Endothelial cell of umbilical vein (primary cell): ENCODE measurements around the gene DPP10. TPM values are rescaled to one million over a fixed set of nuclear protein-coding genes. Genes with fewer than 3 reads are reported as not detected.

Experiments used
- BruUV-seq: library from RNA; stranded (reverse); fragments of 400-500 nt; replicated peaks from 2 replicates; lab custom pipeline; 2021; lab: Mats Ljungman, UMichigan
- CTCF ChIA-PET: fragments of 300-600, 350-600 bp; sonication (Branson Sonifier 250); formaldehyde crosslinking; loops from one replicate; lab custom pipeline; 2021; ENCODE audit warnings: antibody characterized with exemption, inconsistent platforms; lab: Charles Lee
- POLR2A ChIA-PET: fragments of 300-600, 350-600 bp; sonication (Branson Sonifier 250); formaldehyde crosslinking; loops from one replicate; lab custom pipeline; 2021; ENCODE audit warnings: antibody characterized with exemption, inconsistent platforms; lab: Charles Lee
- DNase-seq: peaks from one replicate; pipeline ENCODE4 v3.0.0-alpha.2; 2011; ENCODE audit warnings: low read depth, low spot score
- FAIRE-seq: peaks from 2 replicates; lab custom pipeline; 2011; peaks lifted over from hg19 to GRCh38; lab: Jason Lieb, UNC
- H2AFZ ChIP-seq: 2 replicates; pipeline ENCODE4 v1.6.0; 2012; ENCODE audit warnings: low read depth, low read length, control low read depth, inconsistent platforms
- H3K27ac ChIP-seq: 2 replicates; pipeline ENCODE4 v1.5.1; 2011; ENCODE audit warnings: low read depth, mild to moderate bottlenecking, control low read depth, low read length, moderate library complexity; ENCODE audit not compliant: insufficient read depth
- H3K27me3 ChIP-seq, 2 experiments: 2 replicates each; pipeline versions ENCODE4 v1.6.0 to v1.6.1; 2011; ENCODE audit warnings: low read length in 2 of 2, mixed read lengths in 1 of 2; ENCODE audit not compliant: control insufficient read depth in 2 of 2, insufficient read depth in 2 of 2
- H3K36me3 ChIP-seq, 2 experiments: 2 replicates in 1 of 2; 3 replicates in 1 of 2; pipeline ENCODE4 v1.5.1; 2011; ENCODE audit warnings: low read length in 2 of 2, mild to moderate bottlenecking in 1 of 2, moderate library complexity in 1 of 2; ENCODE audit not compliant: control insufficient read depth in 2 of 2, insufficient read depth in 2 of 2; ENCODE audit errors: extremely low read depth in 1 of 2
- H3K4me1 ChIP-seq: 3 replicates; pipeline ENCODE4 v1.5.1; 2011; ENCODE audit warnings: mild to moderate bottlenecking, low read length; ENCODE audit not compliant: control insufficient read depth, insufficient read depth; ENCODE audit errors: extremely low read depth
- H3K4me2 ChIP-seq: 2 replicates; pipeline ENCODE4 v1.6.1; 2011; ENCODE audit warnings: low read length, control low read depth, mixed read lengths; ENCODE audit not compliant: insufficient read depth
- H3K4me3 ChIP-seq, 3 experiments: fragments of 200-600 bp in 1 of 3; sonication (generic), shearing (Covaris generic) in 1 of 3; replicated peaks in 1 of 3; 2 replicates each; pipeline ENCODE4 v1.5.1; 2011 to 2016; ENCODE audit warnings: control low read depth in 3 of 3, low read length in 3 of 3, mild to moderate bottlenecking in 2 of 3, inconsistent platforms in 1 of 3, low read depth in 1 of 3, moderate library complexity in 1 of 3; ENCODE audit not compliant: insufficient read depth in 1 of 3
- H3K79me2 ChIP-seq: 2 replicates; pipeline ENCODE4 v1.6.0; 2012; ENCODE audit warnings: low read length, inconsistent platforms; ENCODE audit not compliant: control insufficient read depth, insufficient read depth
- H3K9ac ChIP-seq: replicated peaks from 2 replicates; pipeline ENCODE3; 2011; ENCODE audit warnings: low read length, control low read depth; ENCODE audit not compliant: insufficient read depth; ENCODE audit errors: extremely low read depth
- H3K9me1 ChIP-seq: replicated peaks from 3 replicates; pipeline ENCODE4 v1.6.0; 2011; ENCODE audit warnings: mild to moderate bottlenecking, low read length; ENCODE audit not compliant: control insufficient read depth, insufficient read depth; ENCODE audit errors: extremely low read depth
- H3K9me3 ChIP-seq: replicated peaks from 2 replicates; pipeline ENCODE4 v1.5.1; 2012; ENCODE audit warnings: low read length, inconsistent platforms; ENCODE audit not compliant: control insufficient read depth, insufficient read depth
- H4K20me1 ChIP-seq: replicated peaks from 2 replicates; pipeline ENCODE3; 2011; ENCODE audit warnings: mild to moderate bottlenecking, low read length; ENCODE audit not compliant: control insufficient read depth, insufficient read depth; ENCODE audit errors: extremely low read depth
- CTCF ChIP-seq, 2 donors: IDR thresholded peaks; 1 replicate in 1 of 2; 2 replicates in 1 of 2; pipeline ENCODE4 v1.5.1; 2011; ENCODE audit warnings: low read length in 2 of 2, mild to moderate bottlenecking in 2 of 2, moderate library complexity in 2 of 2, control low read depth in 1 of 2, inconsistent platforms in 1 of 2, low read depth in 1 of 2; ENCODE audit not compliant: insufficient read depth in 1 of 2; ENCODE audit errors: extremely low read depth in 1 of 2
- EZH2 ChIP-seq: IDR thresholded peaks from 2 replicates; pipeline ENCODE4 v1.6.1; 2012; ENCODE audit warnings: borderline replicate concordance, low read depth, mild to moderate bottlenecking, moderate library complexity, low read length, inconsistent platforms; ENCODE audit not compliant: severe bottlenecking
- FOS ChIP-seq: IDR thresholded peaks from 2 replicates; pipeline ENCODE4 v1.6.1; 2011; ENCODE audit warnings: mild to moderate bottlenecking, low read length, moderate library complexity, borderline replicate concordance; ENCODE audit not compliant: insufficient read depth
- GATA2 ChIP-seq: IDR thresholded peaks from 2 replicates; pipeline ENCODE4 v1.7.0; 2011; ENCODE audit warnings: low read depth, mild to moderate bottlenecking, moderate library complexity, mixed read lengths, low read length; ENCODE audit not compliant: insufficient read length, insufficient read depth
- JUN ChIP-seq: IDR thresholded peaks from 2 replicates; pipeline ENCODE4 v1.6.1; 2011; ENCODE audit warnings: borderline replicate concordance, low read depth; ENCODE audit not compliant: insufficient read length, insufficient read depth
- MAX ChIP-seq: IDR thresholded peaks from 2 replicates; pipeline ENCODE4 v1.6.1; 2011; ENCODE audit not compliant: insufficient read depth, insufficient read length
- MYC ChIP-seq: IDR thresholded peaks from one replicate; pipeline ENCODE4 v1.6.1; 2011; ENCODE audit warnings: mild to moderate bottlenecking, low read depth, low read length
- POLR2A ChIP-seq: IDR thresholded peaks from 2 replicates; pipeline ENCODE4 v1.6.1; 2012; ENCODE audit warnings: low read depth, mild to moderate bottlenecking, control low read depth, low read length
- POLR2AphosphoS5 ChIP-seq: IDR thresholded peaks from 2 replicates; pipeline ENCODE4 v1.6.1; 2012; ENCODE audit warnings: low read depth, mild to moderate bottlenecking, control low read depth, low read length, moderate library complexity; ENCODE audit not compliant: insufficient read depth
- dilution Hi-C: fragments of 300-500 bp; cut with MboI; formaldehyde crosslinking; loops from one replicate; pipeline ENCODE4 v1.15.0; 2019; ENCODE audit warnings: low sequenced_read_pairs; ENCODE audit not compliant: extremely low pct_ligation_motif_present
- intact Hi-C: fragments of 100-400 bp; cut with micrococcal nuclease; formaldehyde crosslinking; loops from one replicate; pipeline ENCODE4 v1.10.0; 2022
- polyA plus RNA-seq, 4 experiments: library from polyadenylated mRNA; depleted of rRNA in 3 of 4; stranded (reverse) in 3 of 4; unstranded in 1 of 4; fragments of >200 nt; gene quantifications; 2 replicates each; pipeline versions ENCODE4 v1.2.1 to v1.2.3, GENCODE V29; 2011 to 2012; ENCODE audit warnings: missing spikeins in 1 of 4
- total RNA-seq: library from RNA; stranded (reverse); gene quantifications from 2 replicates; pipeline ENCODE4 v1.2.3, GENCODE V29; 2021

DPP10 gene
- total and polyA plus RNA-seq, 2 donors (not counting 3 experiments of a cell fraction or from before 2014, with no cell fraction given): not detected

GRCh38 chr2:114728372-114728771 is 285.9 kb downstream of the DPP10 start:
- H3K4me3 ChIP-seq: no peak overlapping the region
- no peak for TF ChIP-seq JUN
- no peak for TF ChIP-seq FOS
- no peak for TF ChIP-seq CTCF (IDR thresholded peaks at IDR 0.05; ENCODE audit: extremely low read depth in 1 of 2, insufficient read depth in 1 of 2, low read depth in 1 of 2, low read length in 2 of 2)
- no peak for TF ChIP-seq MYC
- TF ChIP-seq POLR2AphosphoS5: no peak
- TF ChIP-seq MAX: no peak
- no peak overlapping the region for H3K4me2 ChIP-seq
- no peaks in the 10 kb centered on the region for H3K79me2 ChIP-seq
- intact Hi-C loops (no loop called here), dilution Hi-C loops (no loop called here)
- no peak overlapping the region for H3K27ac ChIP-seq
- no peaks in the 10 kb centered on the region for H3K9me1 ChIP-seq
- no peaks in the 10 kb centered on the region for H3K27me3 ChIP-seq
- no peak overlapping the region for H2AFZ ChIP-seq
- H3K9ac ChIP-seq: no peak overlapping the region
- no peaks in the 10 kb centered on the region for H3K4me1 ChIP-seq
- H4K20me1 ChIP-seq: no peaks in the 10 kb centered on the region
- CTCF ChIA-PET: no interaction called here
- DNase-seq (no peak), FAIRE-seq (no peak)
- H3K36me3 ChIP-seq: no peaks in the 10 kb centered on the region
- BruUV-seq: no TSS peak
- peaks cover 4% of the 10 kb centered on the region for H3K9me3 ChIP-seq
- POLR2A ChIA-PET: no interaction called here

GRCh38 chr2:114729026-114729425 is 286.6 kb downstream of the DPP10 start:
- FAIRE-seq (no peak), DNase-seq (no peak)
- H3K4me2 ChIP-seq: no peak overlapping the region
- BruUV-seq: no TSS peak
- ChIA-PET CTCF (no interaction called here), POLR2A (no interaction called here)
- H3K79me2 ChIP-seq: no peaks in the 10 kb centered on the region
- no peaks in the 10 kb centered on the region for H3K36me3 ChIP-seq
- peaks cover 4% of the 10 kb centered on the region for H3K9me3 ChIP-seq
- no peak overlapping the region for H2AFZ ChIP-seq
- no peak overlapping the region for H3K27ac ChIP-seq
- intact Hi-C loops (no loop called here), dilution Hi-C loops (no loop called here)
- no peak overlapping the region for H3K9ac ChIP-seq
- TF ChIP-seq CTCF (IDR thresholded peaks at IDR 0.05; ENCODE audit: extremely low read depth in 1 of 2, insufficient read depth in 1 of 2, low read depth in 1 of 2, low read length in 2 of 2) (no peak), POLR2AphosphoS5 (no peak), JUN (no peak), MYC (no peak), EZH2 (no peak), FOS (no peak), GATA2 (no peak), MAX (no peak), POLR2A (no peak)
- no peak overlapping the region for H3K4me3 ChIP-seq
- H3K27me3 ChIP-seq: no peaks in the 10 kb centered on the region
- no peaks in the 10 kb centered on the region for H3K9me1 ChIP-seq
- H4K20me1 ChIP-seq: no peaks in the 10 kb centered on the region
- H3K4me1 ChIP-seq: no peaks in the 10 kb centered on the region
